Spleen (tissue), 7 donors: ENCODE results near the gene STK35.

Experiments
- CTCF ChIP-seq, 11 experiments: fragments of 200-600 bp in 7 of 11; fragments of 450-650 bp in 4 of 11; sonication (generic) in 4 of 11; IDR thresholded peaks in 8 of 11; conservative IDR thresholded peaks in 3 of 11; 1 replicate in 7 of 11; 2 replicates in 4 of 11; pipeline versions ENCODE4 v1.4.0 to v1.8.0; 2016 to 2021; ENCODE audit warnings: antibody characterized with exemption in 11 of 11, inconsistent platforms in 4 of 11, mild to moderate bottlenecking in 1 of 11
- POLR2A ChIP-seq, 3 donors: fragments of 450-650 bp; IDR thresholded peaks; one replicate each; pipeline ENCODE4 v1.5.1; 2017; ENCODE audit warnings: antibody characterized with exemption in 3 of 3, mild to moderate bottlenecking in 1 of 3
- donor health status: DM: no; HTN: no; CAD: no; lungs with moderate emphysema.
- donor health status: DM: no; HTN: no; CAD: no.
- donor health status: DM: no; HTN: no; CAD: no.

- TF ChIP-seq POLR2A (IDR thresholded peaks at IDR 0.05) (no peak), CTCF (IDR thresholded peaks at IDR 0.05 in 8 of 11, conservative IDR thresholded peaks at IDR 0.05 in 3 of 11) (no peak)
Observed at GRCh38 chr20:2131366-2131765, 29.7 kb downstream of the STK35 start.
